ENCODE measurements around the gene GMNN.

The GMNN gene

GRCh38 chr6:24760210-24760609 lies 14.5 kb upstream of the GMNN start (continued):
- TF ChIP-seq ZNF660 (tag by site-specific recombination; IDR thresholded peaks at IDR 0.05) (no peak), ZNF16 (tag by site-specific recombination; IDR thresholded peaks at IDR 0.05; ENCODE audit: low read depth) (no peak), ZBTB21 (tag by site-specific recombination; IDR thresholded peaks at IDR 0.05) (no peak), ZNF404 (tag by site-specific recombination; IDR thresholded peaks at IDR 0.05) (0 out of 2 replicates have a peak, but pooled peaks have one; percentile 42), YY2 (tag by site-specific recombination; IDR thresholded peaks at IDR 0.05) (no peak), OVOL3 (tag by site-specific recombination; IDR thresholded peaks at IDR 0.05) (no peak), BCL11A (tag by site-specific recombination; IDR thresholded peaks at IDR 0.05; ENCODE audit: low read depth) (no peak), ZNF266 (tag by site-specific recombination; IDR thresholded peaks at IDR 0.05; ENCODE audit: low read depth) (0 out of 2 replicates have a peak, but pooled peaks have one; percentile 69), ZNF639 (tag by site-specific recombination; IDR thresholded peaks at IDR 0.05) (no peak), ZNF23 (tag by site-specific recombination; IDR thresholded peaks at IDR 0.05; ENCODE audit: borderline replicate concordance) (no peak), ZNF600 (tag by site-specific recombination; IDR thresholded peaks at IDR 0.05) (no peak), PRDM6 (tag by site-specific recombination; IDR thresholded peaks at IDR 0.05) (no peak), FEZF1 (tag by site-specific recombination; IDR thresholded peaks at IDR 0.05) (no peak), ZNF704 (tag by site-specific recombination; IDR thresholded peaks at IDR 0.05) (no peak), ZNF555 (tag by site-specific recombination; conservative IDR thresholded peaks at IDR 0.05) (peak; percentile 57), ZNF140 (tag by site-specific recombination; IDR thresholded peaks at IDR 0.05) (peak; percentile 66; the same call in 1 of the 2 replicates), SCRT2 (tag by site-specific recombination; IDR thresholded peaks at IDR 0.05) (no peak), ZSCAN30 (tag by site-specific recombination; IDR thresholded peaks at IDR 0.05) (no peak), ZNF747 (tag by site-specific recombination; IDR thresholded peaks at IDR 0.05) (no peak), ZSCAN4 (tag by site-specific recombination; IDR thresholded peaks at IDR 0.05) (no peak), YY1 (tag by site-specific recombination; IDR thresholded peaks at IDR 0.05) (no peak), ZNF280C (tag by site-specific recombination; IDR thresholded peaks at IDR 0.05) (no peak), ZNF510 (tag by site-specific recombination; IDR thresholded peaks at IDR 0.05; ENCODE audit: insufficient replicate concordance) (peak; percentile 15), ZBTB26 (tag by site-specific recombination; optimal IDR thresholded peaks at IDR 0.05) (no peak), ZNF768 (tag by site-specific recombination; IDR thresholded peaks at IDR 0.05) (no peak), ZNF18 (tag by site-specific recombination; IDR thresholded peaks at IDR 0.05) (0 out of 2 replicates have a peak, but pooled peaks have one; percentile 35), ZNF610 (tag by site-specific recombination; IDR thresholded peaks at IDR 0.05; ENCODE audit: borderline replicate concordance) (no peak), PATZ1 (tag by site-specific recombination; IDR thresholded peaks at IDR 0.05) (no peak)
